GM21447 (cell line): ENCODE data around the gene TMEM108.

Experiments
- ATAC-seq: cut with Tn5 transposase; IDR thresholded peaks from one replicate; pipeline ENCODE4 v1.9.1; 2021; ENCODE audit not compliant: unreplicated experiment

TMEM108 gene

GRCh38 chr3:133113927-133114597, 75.9 kb downstream of the TMEM108 start:
- ATAC-seq, result no peak

GRCh38 chr3:133115176-133115575, 77.0 kb downstream of the TMEM108 start:
- no peak for ATAC-seq

DNA sequence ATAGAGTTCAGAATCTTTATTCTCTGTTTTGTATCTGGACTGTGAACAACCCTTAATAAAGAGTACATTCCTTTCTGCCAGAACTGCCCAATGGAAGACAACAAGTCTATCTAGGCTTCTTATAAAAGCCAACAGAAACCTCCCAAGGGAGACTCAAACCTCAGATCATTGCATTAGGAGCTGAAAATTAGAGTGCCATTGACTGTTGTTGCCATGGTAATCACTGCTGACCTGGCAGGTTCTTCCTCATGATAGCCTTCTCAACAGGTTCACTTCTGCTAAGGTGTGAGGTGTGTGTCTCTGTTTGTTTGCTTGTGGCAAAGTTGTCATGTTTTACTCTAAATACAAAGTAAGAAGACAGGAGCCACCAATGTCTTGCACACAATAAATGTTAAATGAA, 79.2 kb downstream of the TMEM108 start:
- no peak for ATAC-seq

DNA sequence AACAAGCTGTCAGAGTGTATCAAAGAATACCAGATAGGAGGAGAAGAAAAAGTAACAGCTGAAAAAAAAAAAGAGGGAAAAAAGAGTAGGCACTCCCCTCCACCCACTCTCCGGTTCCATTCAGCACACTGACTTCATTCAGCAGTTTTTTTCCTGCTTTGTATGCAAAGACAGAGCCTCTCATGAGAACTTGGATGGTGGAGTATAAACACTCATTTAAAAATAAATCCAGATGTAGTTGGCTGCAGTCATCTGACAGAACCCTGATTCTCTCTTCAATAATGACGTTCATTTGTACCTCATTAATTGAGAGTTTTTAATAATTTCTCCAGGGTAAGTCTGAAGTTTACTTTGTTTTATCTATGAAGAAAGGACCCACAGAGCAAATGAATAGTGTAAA, 81.0 kb downstream of the TMEM108 start:
- ATAC-seq, result no peak

DNA sequence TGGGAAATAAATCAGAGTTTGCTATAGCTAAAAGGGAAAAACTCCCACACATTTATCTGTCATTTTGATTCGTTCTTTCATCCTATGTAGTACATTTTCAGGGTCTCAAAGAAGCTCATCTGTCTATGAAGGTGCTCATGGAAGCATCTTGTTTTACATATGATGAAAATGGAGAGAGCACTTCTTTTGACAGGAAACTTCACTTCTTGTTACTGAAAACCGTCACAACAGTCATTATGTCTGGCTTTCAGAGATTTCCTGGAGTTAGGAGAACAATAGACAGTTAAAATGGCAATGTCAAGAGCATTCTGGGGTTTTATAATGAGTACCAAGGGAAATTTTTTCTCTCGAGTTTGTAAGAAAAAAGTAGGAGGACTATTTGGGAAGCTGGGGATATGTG, 83.3 kb downstream of the TMEM108 start:
- ATAC-seq, result no peak

DNA sequence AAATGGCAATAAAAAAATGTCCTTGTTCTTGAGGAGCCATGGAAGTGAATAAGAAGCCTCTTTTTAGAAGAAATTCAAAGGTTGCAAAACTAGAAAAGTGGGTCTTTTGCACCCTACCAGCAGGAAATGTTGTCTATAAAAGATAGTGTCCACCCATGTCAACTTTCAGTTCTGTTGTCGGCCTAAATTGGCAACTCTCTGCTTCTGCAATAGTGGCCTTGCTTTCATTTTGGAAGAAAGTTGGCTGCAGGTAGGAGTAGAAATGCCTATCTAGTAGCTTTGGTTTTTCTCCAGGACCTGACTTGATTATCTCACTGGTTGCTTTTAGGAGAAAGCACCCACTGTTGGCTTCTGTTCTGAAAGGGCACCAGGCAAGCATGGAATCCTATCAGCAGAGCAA, 85.4 kb downstream of the TMEM108 start:
- no peak for ATAC-seq

DNA sequence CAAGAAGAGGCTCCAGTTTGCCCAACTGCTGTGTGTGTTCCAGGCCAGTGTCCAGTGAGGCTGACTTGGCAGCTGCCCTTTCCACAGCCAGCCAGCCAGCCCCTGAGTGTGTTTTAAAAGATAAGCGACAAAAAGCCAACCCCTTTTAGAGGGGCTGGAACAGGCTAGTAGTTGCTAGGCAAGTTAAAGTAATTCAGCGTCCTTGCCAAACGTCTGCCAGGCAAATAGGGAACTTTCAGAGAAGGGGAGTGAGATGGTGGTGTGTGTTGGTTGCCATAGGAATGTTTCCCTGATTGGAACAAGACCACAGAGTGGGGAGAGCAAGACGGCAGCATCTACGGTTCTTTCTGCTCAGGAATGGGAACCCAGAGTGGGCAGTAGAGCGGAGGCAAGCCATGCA, 86.3 kb downstream of the TMEM108 start:
- no peak for ATAC-seq

DNA sequence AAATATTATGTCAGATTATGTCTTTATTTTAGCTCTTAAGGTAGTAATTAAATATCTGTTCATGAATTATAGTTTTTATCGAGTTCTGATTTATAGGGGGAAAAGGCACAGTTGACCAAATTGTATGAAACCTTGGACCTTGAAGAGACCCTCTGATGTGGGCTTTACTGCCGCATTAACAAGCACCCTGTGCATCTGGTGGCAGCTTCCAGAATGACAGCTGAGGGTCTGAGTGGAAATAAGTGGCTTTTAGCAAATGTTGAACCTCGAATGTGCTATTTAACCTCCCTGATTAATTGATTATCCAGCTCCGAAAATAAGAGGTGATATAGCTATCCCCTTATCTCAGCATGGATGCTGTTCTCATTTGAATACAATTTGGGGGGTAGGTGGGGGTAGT, 87.0 kb downstream of the TMEM108 start:
- ATAC-seq, result no peak

GRCh38 chr3:133125802-133126201, 87.6 kb downstream of the TMEM108 start:
- ATAC-seq, result no peak

- no peak for ATAC-seq
Observed at GRCh38 chr3:133127381-133127780, 89.2 kb downstream of the TMEM108 start.

DNA sequence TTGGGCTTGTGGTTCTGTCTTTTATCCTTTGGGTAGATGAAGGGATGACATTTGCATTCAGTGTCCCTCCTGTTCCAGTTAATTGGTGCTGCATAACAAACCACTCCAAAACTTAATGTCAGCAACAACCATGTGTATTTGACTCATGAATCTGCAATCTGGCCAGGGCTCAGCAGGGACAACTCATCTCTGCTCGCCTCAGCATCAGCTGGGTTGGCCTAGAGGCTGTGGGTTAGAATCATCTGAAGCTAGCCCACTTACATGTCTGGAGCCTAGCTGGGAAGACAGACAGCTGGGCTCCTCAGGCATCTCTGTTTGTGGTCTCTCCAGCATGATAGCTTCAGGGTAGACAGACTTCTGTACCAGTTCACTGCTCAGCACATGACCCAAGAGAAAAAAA, 92.0 kb downstream of the TMEM108 start:
- no peak for ATAC-seq

GRCh38 chr3:133135306-133135705, 97.1 kb downstream of the TMEM108 start:
- no peak for ATAC-seq

DNA sequence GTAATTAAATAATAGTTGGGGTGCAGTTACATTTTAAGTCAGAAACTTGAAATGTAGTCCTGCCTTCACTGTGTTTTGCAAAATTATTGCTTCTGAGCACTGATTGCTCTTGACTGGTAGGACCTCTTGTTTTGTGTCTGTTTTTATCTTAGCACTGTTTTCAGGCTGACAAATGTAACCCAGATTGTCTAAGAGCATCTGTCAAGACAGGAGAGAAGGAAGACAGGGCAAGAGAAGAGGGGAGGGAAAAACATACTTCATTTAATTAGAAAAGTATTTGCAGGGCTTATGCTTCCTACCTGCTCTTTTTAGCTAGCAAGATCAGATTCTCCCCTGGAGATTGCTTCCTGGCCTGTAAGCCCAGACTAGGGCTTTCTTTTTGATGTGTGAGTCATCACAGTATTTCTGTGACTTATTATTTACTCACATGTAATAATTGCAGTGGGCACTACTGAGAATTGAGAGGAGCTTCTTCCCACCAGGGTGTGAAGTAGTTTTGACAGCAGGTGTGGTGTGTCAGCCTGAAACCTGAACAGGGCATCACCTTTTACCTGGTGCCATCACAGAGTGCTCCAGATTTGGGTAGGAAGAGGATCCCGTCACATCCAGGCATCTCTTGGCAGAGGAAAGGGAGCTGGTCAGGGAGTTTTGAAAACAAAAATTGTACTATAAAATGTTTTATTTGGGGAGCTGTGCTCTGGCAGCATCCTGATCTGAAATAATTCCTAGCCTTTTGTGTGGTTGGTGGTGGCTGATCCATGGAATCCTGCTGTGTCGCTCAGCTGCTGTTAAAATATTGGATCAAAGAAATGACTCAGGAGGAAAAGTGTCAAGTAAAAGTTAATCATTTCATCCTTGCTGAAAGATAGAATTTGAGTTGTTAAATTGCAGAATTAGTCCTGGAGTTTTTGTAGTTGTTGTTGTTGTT, 98.2 kb downstream of the TMEM108 start:
- ATAC-seq, result peak; percentile 73

- ATAC-seq, result no peak
Observed at GRCh38 chr3:133137042-133137996, 99.1 kb downstream of the TMEM108 start.

- ATAC-seq, result peak; percentile 90
Observed at GRCh38 chr3:133138017-133138416, 99.8 kb downstream of the TMEM108 start.

- ATAC-seq, result no peak
Observed at GRCh38 chr3:133152056-133152455, 113.9 kb downstream of the TMEM108 start.

DNA sequence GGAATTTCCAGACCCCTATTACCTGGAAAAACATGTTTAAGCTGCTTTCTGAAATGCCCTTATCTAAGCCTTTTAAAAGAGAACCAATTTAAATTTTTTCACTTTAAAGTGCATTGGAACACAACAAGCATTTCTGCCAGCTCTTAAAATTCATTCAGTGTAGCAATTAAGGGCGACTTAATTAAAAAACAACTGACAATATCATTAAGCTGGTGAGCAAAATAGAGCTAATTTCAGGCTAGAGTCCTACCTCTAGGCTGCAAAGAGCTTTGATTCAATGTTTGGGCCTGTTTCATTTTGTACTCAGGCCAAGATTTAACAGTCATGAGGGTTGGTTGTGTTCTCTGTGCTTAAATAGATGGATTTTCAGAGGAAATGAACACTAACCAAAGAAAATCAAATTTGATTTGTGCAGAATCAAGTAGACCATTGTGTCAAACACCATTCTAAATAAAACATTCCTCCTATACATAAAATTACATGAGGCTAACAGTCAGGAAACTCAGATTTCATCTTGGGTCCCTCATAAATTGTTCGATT, 114.6 kb downstream of the TMEM108 start:
- ATAC-seq, result no peak

DNA sequence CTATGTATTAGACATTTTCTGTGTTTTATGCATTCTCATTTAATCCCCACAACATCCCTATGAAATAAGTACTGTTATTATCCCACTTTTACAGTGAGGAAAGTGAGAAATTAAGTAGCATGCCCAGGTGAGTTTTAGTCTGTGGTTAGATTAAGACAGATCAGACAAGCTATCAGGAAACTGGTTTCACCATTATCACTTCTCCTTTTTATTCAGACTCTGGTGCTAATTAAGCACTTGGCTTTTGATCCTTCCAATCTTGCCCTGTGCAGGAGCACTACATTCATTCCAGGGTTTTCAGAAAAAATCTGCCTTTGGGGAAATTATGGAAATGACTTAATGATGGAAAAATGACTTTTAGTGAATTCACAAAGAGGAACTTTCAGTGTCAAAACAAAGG, 115.2 kb downstream of the TMEM108 start:
- no peak for ATAC-seq

GRCh38 chr3:133157716-133158115, 119.5 kb downstream of the TMEM108 start:
- no peak for ATAC-seq

- ATAC-seq, result no peak
Observed at GRCh38 chr3:133158686-133159085, 120.5 kb downstream of the TMEM108 start.
